Liver (tissue), 9 donors: ENCODE data around the gene HYAL1. TPM values are rescaled to one million over a fixed set of nuclear protein-coding genes. Genes with fewer than 3 reads are reported as not detected.

Experiments used
- DNase-seq: peaks from one replicate; pipeline ENCODE4 v3.0.0-alpha.2; 2017; ENCODE audit warnings: low spot score
- H3K27ac ChIP-seq, 2 donors: one replicate each; pipeline ENCODE4 v1.7.0; 2013; ENCODE audit warnings: inconsistent platforms in 2 of 2, low read length in 2 of 2, control low read depth in 1 of 2, low read depth in 1 of 2, mild to moderate bottlenecking in 1 of 2
- H3K27me3 ChIP-seq, 4 donors: one replicate each; pipeline versions ENCODE4 v1.6.1 to v1.7.0; 2013; ENCODE audit warnings: low read length in 3 of 4, inconsistent platforms in 1 of 4, mild to moderate bottlenecking in 1 of 4, moderate library complexity in 1 of 4; ENCODE audit not compliant: control insufficient read depth in 4 of 4, insufficient read depth in 4 of 4
- H3K36me3 ChIP-seq, 4 donors: one replicate each; pipeline versions ENCODE4 v1.6.1 to v1.7.0; 2013; ENCODE audit warnings: low read length in 3 of 4, mild to moderate bottlenecking in 3 of 4, low read depth in 1 of 4, moderate library complexity in 1 of 4; ENCODE audit not compliant: control insufficient read depth in 4 of 4, insufficient read depth in 3 of 4
- H3K4me1 ChIP-seq, 4 donors: one replicate each; pipeline versions ENCODE4 v1.6.1 to v1.7.0; 2013; ENCODE audit warnings: low read length in 3 of 4, mild to moderate bottlenecking in 3 of 4, moderate library complexity in 1 of 4; ENCODE audit not compliant: control insufficient read depth in 4 of 4, insufficient read depth in 4 of 4
- H3K4me3 ChIP-seq, 3 donors: one replicate each; pipeline versions ENCODE4 v1.6.1 to v1.7.0; 2013; ENCODE audit warnings: low read length in 3 of 3, control low read depth in 1 of 3, low read depth in 1 of 3, mild to moderate bottlenecking in 1 of 3
- H3K9ac ChIP-seq, 2 donors: one replicate each; pipeline ENCODE4 v1.7.0; 2013; ENCODE audit warnings: low read length in 2 of 2, mild to moderate bottlenecking in 2 of 2, moderate library complexity in 2 of 2, control low read depth in 1 of 2, low read depth in 1 of 2
- H3K9me3 ChIP-seq, 4 donors: one replicate each; pipeline versions ENCODE4 v1.6.1 to v1.7.0; 2013; ENCODE audit warnings: low read length in 3 of 4; ENCODE audit not compliant: control insufficient read depth in 4 of 4
- EGR1 ChIP-seq, 2 donors: IDR thresholded peaks; 2 replicates each; pipeline ENCODE4 v1.6.1; 2016 to 2018; ENCODE audit warnings: antibody characterized with exemption in 2 of 2, low read depth in 2 of 2
- FOXA1 ChIP-seq: IDR thresholded peaks from 2 replicates; pipeline ENCODE4 v1.6.1; 2016; ENCODE audit warnings: antibody characterized with exemption
- FOXA2 ChIP-seq: IDR thresholded peaks from 2 replicates; pipeline ENCODE4 v1.6.1; 2016; ENCODE audit warnings: antibody characterized with exemption
- GABPA ChIP-seq, 2 donors: IDR thresholded peaks in 1 of 2; conservative IDR thresholded peaks in 1 of 2; 2 replicates each; pipeline ENCODE4 v1.6.1; 2016; ENCODE audit warnings: antibody characterized with exemption in 2 of 2, mild to moderate bottlenecking in 1 of 2, moderate library complexity in 1 of 2
- HNF4A ChIP-seq, 2 donors: conservative IDR thresholded peaks; 2 replicates each; pipeline ENCODE4 v1.6.1; 2016; ENCODE audit warnings: antibody characterized with exemption in 2 of 2, mild to moderate bottlenecking in 2 of 2
- HNF4G ChIP-seq: IDR thresholded peaks from 2 replicates; pipeline ENCODE4 v1.6.1; 2016; ENCODE audit warnings: antibody characterized with exemption
- NR2F2 ChIP-seq: IDR thresholded peaks from 2 replicates; pipeline ENCODE4 v1.6.1; 2016; ENCODE audit warnings: antibody characterized with exemption
- RAD21 ChIP-seq, 2 donors: IDR thresholded peaks; 2 replicates each; pipeline ENCODE4 v1.6.1; 2016; ENCODE audit warnings: antibody characterized with exemption in 2 of 2, mild to moderate bottlenecking in 2 of 2
- RXRA ChIP-seq, 2 donors: IDR thresholded peaks; 2 replicates each; pipeline ENCODE4 v1.6.1; 2017 to 2018; ENCODE audit warnings: antibody characterized with exemption in 2 of 2, mild to moderate bottlenecking in 1 of 2
- SP1 ChIP-seq: IDR thresholded peaks from 2 replicates; pipeline ENCODE4 v1.6.1; 2018; ENCODE audit warnings: antibody characterized with exemption, mild to moderate bottlenecking
- YY1 ChIP-seq: IDR thresholded peaks from 2 replicates; pipeline ENCODE4 v1.6.1; 2016; ENCODE audit warnings: antibody characterized with exemption, mild to moderate bottlenecking
- WGBS: extraction: QIAGEN DNeasy Blood & Tissue Kit; methylation state at CpG from one replicate; pipeline ENCODE4 v1.1.7; 2013; 5-methylcytosine and 5-hydroxymethylcytosine counted together
- polyA plus RNA-seq, 2 donors: library from polyadenylated mRNA; stranded (reverse) in 1 of 2; unstranded in 1 of 2; fragments of 200-250 nt in 1 of 2; fragments of >200 nt in 1 of 2; fragmentation: Nextera tagmentation in 1 of 2; extraction: Ambion mirVana in 1 of 2; gene quantifications; one replicate each; pipeline versions ENCODE4 v1.2.1 to v1.2.3, GENCODE V29; 2013 to 2015
- total RNA-seq, 2 donors: library from RNA; depleted of rRNA; stranded (reverse); fragments of >200 nt; gene quantifications; one replicate each; pipeline ENCODE4 v1.2.3, GENCODE V29; 2014
- TF ChIP-seq, protein P1 (sequence below): IDR thresholded peaks from 2 replicates; pipeline ENCODE4 v1.6.1; 2016; ENCODE audit warnings: antibody characterized with exemption, mild to moderate bottlenecking
- TF ChIP-seq, protein P2 (sequence below): IDR thresholded peaks from 2 replicates; pipeline ENCODE4 v1.6.1; 2016; ENCODE audit warnings: antibody characterized with exemption
- TF ChIP-seq, protein P3 (sequence below): IDR thresholded peaks from 2 replicates; pipeline ENCODE4 v1.6.1; 2016; ENCODE audit warnings: antibody characterized with exemption
- TF ChIP-seq, protein P4 (sequence below): IDR thresholded peaks from 2 replicates; pipeline ENCODE4 v1.6.1; 2016; ENCODE audit warnings: antibody characterized with exemption
- donor health status: healthy.
- donor health status: healthy.
- donor health status: healthy.
- donor health status: healthy.
- donor health status: healthy.

Gene HYAL1
- total and polyA plus RNA-seq, 4 donors, result 82.3 to 156 (median 121) TPM

DNA sequence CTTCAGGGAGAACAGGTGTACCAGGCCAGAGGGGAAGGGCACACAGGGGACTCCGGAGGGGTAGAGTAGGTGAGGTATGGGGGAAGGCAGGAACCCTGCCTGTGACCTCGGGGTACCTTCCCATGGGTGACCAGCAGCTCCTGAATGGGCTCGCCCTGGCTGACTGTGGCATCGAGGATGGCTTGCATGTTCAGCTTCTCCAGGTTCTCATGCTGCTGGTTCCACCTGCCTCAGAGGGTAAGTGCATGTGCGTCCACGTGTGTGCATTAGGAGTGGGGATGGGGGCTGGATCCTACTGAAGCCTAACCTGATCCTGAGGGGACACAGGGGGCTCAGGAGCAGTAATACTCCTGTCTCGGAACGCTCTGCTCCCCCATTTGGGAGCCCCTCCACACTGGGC lies 41.6 kb upstream of the HYAL1 start:
- Histone ChIP-seq H3K27ac (no peak overlapping the region), H3K36me3 (peaks cover 0 to 9% (median 0%) of the 10 kb centered on the region in 4 donors), H3K9ac (no peak overlapping the region), H3K27me3 (no peaks in the 10 kb centered on the region), H3K4me1 (peaks cover 13 to 36% (median 21%) of the 10 kb centered on the region in 4 donors), H3K4me3 (no peak overlapping the region), H3K9me3 (no peaks in the 10 kb centered on the region)
- TF ChIP-seq GABPA (IDR thresholded peaks at IDR 0.05 in 1 of 2, conservative IDR thresholded peaks at IDR 0.05 in 1 of 2), result no peak
- no peak for TF ChIP-seq FOXA1
- no peak for TF ChIP-seq NR2F2
- TF ChIP-seq EGR1 (IDR thresholded peaks at IDR 0.05; ENCODE audit: low read depth in 2 of 2), result no peak
- TF ChIP-seq YY1, result no peak
- WGBS, result 82% methylated on average over 8 of the region's 8 CpGs
- no peak for DNase-seq

DNA sequence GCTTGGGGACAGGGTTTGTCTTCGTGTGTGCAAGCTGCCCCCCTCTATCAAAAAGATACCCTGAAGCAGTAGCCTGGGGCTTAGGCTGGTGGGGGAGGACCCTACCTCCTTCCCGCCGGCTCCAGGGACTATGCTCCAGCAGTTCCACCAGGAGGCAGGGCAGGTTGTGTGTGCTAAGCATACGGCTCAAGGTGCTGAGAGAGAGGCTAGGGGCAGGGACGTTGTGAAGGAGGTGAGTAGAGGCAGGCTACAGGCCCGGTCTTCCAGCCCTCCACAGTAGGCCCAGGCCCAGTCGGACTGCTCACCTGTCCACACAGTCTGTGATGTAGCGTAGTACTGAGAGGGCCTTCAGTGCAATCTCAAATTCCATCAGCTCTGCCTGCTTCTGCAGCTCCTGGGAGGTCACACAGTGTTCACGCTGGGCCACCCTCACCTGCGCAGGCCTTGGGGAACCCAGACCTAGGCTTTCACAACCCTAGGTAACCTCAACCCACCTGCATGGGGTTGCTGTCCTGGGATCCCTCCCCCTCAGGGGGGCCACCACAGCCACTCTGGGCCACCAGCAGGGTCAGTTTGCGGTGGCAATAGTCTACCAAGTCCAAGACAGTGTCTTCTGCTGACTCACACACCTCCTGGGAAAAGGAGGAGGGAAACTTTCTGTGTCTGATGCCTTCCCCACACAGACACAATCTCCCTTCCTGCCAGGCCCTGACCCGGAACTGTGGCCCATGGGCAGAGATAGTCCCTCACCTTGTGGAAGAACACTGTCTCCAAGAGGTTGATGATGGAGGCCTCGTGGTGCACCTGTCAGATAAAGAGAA lies 39.6 kb upstream of the HYAL1 start:
- Histone ChIP-seq H3K27me3 (no peaks in the 10 kb centered on the region), H3K27ac (no peak overlapping the region), H3K36me3 (peaks cover 0 to 3% (median 0%) of the 10 kb centered on the region in 4 donors), H3K9ac (no peak overlapping the region), H3K4me1 (peaks cover 9 to 28% (median 12%) of the 10 kb centered on the region in 4 donors), H3K9me3 (no peaks in the 10 kb centered on the region), H3K4me3 (no peak overlapping the region)
- WGBS, result 91% methylated on average over 13 of the region's 13 CpGs
- DNase-seq, result no peak
- no peak for TF ChIP-seq HNF4A (conservative IDR thresholded peaks at IDR 0.05)
- no peak for TF ChIP-seq SP1
- TF ChIP-seq NR2F2, result no peak
- TF ChIP-seq RXRA (IDR thresholded peaks at IDR 0.05), result no peak
- TF ChIP-seq, protein P1, sequence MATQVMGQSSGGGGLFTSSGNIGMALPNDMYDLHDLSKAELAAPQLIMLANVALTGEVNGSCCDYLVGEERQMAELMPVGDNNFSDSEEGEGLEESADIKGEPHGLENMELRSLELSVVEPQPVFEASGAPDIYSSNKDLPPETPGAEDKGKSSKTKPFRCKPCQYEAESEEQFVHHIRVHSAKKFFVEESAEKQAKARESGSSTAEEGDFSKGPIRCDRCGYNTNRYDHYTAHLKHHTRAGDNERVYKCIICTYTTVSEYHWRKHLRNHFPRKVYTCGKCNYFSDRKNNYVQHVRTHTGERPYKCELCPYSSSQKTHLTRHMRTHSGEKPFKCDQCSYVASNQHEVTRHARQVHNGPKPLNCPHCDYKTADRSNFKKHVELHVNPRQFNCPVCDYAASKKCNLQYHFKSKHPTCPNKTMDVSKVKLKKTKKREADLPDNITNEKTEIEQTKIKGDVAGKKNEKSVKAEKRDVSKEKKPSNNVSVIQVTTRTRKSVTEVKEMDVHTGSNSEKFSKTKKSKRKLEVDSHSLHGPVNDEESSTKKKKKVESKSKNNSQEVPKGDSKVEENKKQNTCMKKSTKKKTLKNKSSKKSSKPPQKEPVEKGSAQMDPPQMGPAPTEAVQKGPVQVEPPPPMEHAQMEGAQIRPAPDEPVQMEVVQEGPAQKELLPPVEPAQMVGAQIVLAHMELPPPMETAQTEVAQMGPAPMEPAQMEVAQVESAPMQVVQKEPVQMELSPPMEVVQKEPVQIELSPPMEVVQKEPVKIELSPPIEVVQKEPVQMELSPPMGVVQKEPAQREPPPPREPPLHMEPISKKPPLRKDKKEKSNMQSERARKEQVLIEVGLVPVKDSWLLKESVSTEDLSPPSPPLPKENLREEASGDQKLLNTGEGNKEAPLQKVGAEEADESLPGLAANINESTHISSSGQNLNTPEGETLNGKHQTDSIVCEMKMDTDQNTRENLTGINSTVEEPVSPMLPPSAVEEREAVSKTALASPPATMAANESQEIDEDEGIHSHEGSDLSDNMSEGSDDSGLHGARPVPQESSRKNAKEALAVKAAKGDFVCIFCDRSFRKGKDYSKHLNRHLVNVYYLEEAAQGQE, result no peak
- no peak for TF ChIP-seq FOXA1
- no peak for TF ChIP-seq FOXA2
- TF ChIP-seq, protein P2, sequence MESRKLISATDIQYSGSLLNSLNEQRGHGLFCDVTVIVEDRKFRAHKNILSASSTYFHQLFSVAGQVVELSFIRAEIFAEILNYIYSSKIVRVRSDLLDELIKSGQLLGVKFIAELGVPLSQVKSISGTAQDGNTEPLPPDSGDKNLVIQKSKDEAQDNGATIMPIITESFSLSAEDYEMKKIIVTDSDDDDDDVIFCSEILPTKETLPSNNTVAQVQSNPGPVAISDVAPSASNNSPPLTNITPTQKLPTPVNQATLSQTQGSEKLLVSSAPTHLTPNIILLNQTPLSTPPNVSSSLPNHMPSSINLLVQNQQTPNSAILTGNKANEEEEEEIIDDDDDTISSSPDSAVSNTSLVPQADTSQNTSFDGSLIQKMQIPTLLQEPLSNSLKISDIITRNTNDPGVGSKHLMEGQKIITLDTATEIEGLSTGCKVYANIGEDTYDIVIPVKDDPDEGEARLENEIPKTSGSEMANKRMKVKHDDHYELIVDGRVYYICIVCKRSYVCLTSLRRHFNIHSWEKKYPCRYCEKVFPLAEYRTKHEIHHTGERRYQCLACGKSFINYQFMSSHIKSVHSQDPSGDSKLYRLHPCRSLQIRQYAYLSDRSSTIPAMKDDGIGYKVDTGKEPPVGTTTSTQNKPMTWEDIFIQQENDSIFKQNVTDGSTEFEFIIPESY, result no peak
- no peak for TF ChIP-seq HNF4G
- TF ChIP-seq, protein P3, sequence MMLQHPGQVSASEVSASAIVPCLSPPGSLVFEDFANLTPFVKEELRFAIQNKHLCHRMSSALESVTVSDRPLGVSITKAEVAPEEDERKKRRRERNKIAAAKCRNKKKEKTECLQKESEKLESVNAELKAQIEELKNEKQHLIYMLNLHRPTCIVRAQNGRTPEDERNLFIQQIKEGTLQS, result no peak
- no peak for TF ChIP-seq RAD21 (IDR thresholded peaks at IDR 0.05)
- TF ChIP-seq EGR1 (IDR thresholded peaks at IDR 0.05; ENCODE audit: low read depth in 2 of 2), result no peak
- TF ChIP-seq YY1, result no peak
- TF ChIP-seq, protein P4, sequence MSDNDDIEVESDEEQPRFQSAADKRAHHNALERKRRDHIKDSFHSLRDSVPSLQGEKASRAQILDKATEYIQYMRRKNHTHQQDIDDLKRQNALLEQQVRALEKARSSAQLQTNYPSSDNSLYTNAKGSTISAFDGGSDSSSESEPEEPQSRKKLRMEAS, result no peak
